GM19397 (cell line): Measurements from ENCODE around the gene MYO15A.

Experiments used
- ATAC-seq: cut with Tn5 transposase; IDR thresholded peaks from one replicate; pipeline ENCODE4 v1.9.1; 2021; ENCODE audit warnings: mild to moderate bottlenecking, moderate library complexity; ENCODE audit not compliant: unreplicated experiment

The MYO15A gene

DNA sequence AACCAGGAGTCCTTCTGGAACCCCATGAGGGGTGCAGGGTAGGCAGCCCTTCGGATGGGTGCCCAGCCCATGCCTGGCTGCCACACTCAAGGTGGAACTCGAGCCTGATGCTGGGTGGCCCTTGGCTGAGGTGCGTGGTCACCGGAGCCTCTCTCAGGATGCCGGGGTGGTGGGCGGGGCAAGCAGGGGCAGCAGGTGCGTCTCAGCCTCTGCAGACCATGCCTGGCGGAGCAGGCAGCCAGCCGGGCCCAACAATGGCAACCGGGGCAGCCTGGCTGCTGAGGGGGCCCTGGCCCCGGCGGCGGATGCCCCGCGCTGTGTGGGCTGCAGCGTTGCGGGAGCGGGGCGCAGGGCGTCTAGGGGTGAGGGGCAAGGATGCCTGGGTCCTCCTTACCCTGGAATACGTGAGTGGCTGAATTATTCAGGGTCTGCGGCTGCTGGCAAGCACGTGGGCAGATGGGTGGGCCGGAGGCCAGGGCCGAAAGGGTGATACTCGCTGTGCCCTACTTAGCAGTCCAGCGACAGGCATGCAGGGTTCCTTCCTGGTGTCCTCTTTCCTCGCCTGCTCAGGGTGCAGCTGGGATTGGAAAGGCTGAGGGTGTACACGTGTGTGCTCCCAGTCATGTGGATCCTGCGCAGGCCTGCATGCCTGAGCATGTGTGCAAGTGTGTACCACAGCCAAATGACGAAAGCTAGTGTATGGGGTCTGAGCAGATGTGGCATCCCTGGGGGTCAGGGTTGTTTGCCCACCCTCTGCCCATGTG lies 14.6 kb downstream of the MYO15A start:
- ATAC-seq, result no peak

- ATAC-seq, result no peak
These were observed 16.0 kb downstream of the MYO15A start for GRCh38 chr17:18124345-18125126.

DNA sequence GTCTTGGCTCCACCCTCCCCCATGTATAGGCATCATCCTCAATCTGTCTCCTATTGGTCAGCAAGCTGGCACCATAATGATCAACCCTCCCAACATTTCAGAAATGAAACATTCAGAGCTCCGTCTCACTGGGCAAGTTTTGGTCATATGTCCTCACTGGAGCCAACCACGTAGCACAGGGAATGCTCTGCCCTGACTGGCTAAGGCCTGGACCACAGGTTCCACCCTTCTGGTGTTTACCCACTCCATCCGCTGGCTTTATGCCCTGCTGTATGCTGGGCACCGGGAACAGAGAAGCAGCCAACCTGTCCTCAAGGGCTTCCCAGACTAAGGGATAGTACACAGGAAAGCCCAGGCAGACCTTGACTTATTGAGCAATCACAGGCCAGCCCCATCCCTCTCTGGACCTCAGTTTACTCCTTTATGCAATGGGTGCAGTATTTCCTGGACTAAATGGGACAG lies 20.5 kb downstream of the MYO15A start:
- no peak for ATAC-seq

DNA sequence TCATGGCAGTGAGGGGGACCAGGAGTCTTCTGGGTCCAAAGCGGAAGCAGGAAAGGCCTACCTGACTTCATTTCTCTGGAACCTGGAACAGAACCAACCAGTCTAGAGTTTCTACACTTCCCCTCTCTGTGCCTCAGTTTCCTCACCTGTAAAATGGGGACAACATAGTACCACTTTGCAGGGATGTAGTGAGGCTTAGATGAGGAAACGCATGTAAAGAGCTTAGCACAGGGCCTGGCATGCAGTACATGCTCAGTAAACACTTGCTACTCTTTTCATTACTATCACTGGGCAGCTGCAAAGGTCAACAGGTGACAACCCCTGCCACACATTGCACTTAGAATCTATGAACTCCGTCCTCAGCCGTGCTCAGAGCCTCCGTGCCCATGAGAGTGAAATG lies 24.2 kb downstream of the MYO15A start:
- no peak for ATAC-seq

DNA sequence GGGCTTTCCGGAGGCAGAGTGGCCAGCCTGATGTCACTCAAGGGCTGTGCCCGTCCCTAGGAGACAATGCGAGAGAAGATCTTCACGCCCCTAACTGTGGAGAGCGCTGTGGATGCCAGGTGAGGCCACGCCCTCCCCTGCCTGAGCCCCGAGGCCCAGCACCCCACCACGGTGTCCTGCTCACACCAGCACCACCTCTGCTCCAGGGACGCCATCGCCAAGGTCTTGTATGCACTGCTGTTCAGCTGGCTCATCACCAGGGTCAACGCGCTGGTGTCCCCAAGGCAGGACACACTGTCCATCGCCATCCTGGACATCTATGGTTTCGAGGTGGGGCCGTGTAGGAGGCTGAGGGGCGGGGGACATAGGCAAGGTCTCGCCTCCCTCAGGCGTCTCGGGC lies 27.8 kb downstream of the MYO15A start:
- ATAC-seq, result no peak

DNA sequence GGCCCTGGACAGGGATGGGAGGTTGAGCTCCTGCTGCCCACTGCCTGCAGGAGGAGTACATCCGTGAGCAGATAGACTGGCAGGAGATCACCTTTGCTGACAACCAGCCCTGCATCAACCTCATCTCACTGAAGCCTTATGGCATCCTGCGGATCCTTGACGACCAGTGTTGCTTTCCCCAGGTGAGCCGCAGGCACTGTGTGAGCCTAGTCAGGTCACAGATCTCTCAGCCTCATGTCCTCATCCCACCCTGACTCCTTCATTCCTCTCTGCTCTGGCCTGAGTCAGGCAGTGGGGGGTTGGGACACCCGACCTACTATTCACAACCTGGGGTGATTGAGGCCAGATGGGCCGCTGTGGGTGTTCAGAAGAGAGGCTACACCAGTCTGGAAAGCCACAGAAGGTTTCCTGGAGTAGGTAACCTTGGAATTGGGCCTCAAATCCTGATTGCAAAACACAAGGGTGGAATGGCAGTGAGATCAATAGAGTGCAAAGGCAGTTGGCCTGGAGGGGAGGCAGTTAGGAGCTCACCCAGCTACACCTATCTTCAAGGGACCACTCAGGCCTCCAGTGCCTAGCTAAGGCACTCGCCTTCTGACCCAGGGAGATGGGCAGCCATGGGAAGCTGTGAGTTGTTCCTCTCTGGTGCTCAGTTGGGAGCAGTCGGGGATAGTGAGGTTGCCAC lies 29.7 kb downstream of the MYO15A start:
- ATAC-seq, result no peak

DNA sequence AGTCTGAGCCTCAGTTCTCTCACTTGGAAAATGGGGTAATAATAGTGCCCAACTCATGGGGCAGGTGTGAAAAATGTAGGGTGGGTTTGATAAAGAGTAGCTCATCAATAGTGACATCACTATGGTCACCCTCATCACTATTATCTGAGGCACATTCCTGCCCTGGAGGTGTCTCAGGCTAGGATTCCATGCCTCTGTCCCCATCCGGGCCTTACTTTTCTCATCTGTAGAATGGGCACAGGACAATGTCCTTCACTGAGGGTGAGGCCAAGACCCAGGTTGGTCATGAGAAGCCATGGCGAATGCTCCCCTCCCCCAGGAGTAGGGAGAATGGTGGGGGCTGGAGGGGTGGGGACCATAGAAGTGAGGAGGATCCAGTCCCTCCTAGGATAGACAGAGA lies 30.5 kb downstream of the MYO15A start:
- no peak for ATAC-seq

DNA sequence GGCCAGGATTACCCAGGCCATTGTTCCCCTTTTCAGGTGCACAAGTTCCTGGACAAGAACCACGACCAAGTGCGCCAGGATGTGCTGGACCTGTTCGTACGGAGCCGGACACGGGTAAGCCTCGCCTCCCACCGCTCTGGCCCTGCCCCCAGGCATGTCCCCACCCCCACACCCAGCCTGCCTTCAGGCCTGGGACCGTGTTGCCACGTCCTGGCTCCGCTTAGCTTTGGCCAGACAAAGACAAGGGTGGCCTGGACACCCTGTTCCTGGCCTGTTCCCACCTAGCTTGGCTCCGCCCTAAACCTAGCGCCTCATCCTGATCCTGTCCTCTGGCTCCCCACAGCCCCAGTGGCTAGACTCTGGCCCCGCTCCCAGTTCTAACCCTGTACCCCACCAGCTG lies 30.9 kb downstream of the MYO15A start:
- ATAC-seq, result no peak

- no peak for ATAC-seq
These were observed 31.4 kb downstream of the MYO15A start for GRCh38 chr17:18139949-18140348.

DNA sequence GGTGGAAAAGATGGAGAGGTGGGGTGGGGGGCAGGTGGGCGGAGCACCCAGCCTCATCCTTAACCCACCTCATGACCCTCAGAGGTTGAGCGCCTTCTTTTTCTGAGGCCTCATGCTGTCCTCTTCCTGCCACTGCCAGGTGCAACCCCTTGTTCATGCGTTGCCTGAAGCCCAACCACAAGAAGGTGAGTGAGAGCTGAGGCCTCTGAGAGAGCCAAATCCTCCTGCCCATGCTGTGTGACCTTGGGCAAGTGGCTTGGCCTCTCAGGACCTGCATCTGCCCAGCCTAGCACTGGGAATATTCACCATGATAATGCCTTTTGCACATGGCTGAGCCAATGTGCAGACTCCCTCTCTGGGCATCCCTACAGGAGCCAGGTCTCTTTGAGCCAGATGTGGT lies 32.1 kb downstream of the MYO15A start:
- ATAC-seq, result no peak

GRCh38 chr17:18141210-18141803 lies 32.8 kb downstream of the MYO15A start:
- no peak for ATAC-seq

- no peak for ATAC-seq
These were observed 33.9 kb downstream of the MYO15A start for GRCh38 chr17:18142417-18142816.

GRCh38 chr17:18143044-18143936 lies 34.7 kb downstream of the MYO15A start:
- no peak for ATAC-seq

GRCh38 chr17:18144261-18144660 lies 35.7 kb downstream of the MYO15A start:
- no peak for ATAC-seq

DNA sequence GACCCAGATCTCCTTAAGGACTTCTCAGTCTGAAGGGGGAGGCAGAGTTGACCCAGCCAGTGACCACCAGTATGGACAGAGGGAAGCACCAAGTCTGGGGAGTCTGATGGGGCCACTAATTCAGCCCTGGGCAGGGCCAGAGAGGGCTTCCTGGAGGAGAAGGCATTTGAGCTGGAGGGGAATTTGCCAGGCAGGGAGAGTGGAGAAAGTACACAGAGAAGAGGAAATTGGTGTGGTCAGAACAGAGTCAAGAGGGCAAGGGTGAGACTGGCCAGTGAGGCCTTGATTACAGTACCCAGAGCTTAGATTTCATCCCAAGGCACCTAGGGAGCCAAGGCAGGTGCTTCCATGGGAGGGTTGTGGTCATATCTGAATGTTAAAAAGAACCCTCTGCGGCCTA lies 36.3 kb downstream of the MYO15A start:
- ATAC-seq, result no peak

DNA sequence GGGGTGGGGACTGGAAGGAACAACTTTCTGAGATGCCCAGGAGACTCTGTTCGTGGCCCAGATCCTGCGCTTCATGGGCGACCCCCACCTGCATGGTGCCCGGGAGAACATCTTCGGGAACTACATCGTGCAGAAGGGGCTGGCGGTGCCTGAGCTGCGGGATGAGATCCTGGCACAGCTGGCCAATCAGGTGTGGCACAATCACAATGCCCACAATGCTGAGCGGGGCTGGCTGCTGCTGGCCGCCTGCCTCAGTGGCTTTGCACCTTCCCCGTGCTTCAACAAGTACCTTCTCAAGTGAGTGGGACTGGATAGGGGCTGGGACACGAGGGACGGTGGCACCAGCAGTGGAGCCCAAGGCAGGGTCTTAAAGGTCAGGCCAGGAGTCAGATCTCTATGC lies 37.3 kb downstream of the MYO15A start:
- no peak for ATAC-seq

DNA sequence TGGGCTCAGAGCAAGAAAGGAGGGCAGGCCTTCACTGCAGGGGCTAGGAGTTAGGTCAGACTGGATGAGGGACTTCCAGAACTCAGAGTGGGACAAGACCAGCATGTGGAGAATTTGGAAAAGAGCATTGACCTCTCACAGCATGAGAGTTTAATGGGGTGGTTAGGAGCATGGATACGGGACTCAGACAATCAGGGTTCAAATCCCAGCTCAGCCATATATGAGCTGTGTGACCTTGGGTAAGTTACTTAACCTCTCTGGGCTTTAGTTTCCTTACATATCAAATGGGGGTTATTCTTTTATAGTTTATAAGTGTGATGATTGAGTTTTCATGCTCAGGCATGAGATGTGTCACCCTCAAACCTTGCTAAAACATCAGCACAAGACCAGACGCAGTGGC lies 37.7 kb downstream of the MYO15A start:
- ATAC-seq, result no peak

- ATAC-seq, result no peak
These were observed 38.4 kb downstream of the MYO15A start for GRCh38 chr17:18146980-18147379.

GRCh38 chr17:18148586-18148985 lies 40.0 kb downstream of the MYO15A start:
- no peak for ATAC-seq

DNA sequence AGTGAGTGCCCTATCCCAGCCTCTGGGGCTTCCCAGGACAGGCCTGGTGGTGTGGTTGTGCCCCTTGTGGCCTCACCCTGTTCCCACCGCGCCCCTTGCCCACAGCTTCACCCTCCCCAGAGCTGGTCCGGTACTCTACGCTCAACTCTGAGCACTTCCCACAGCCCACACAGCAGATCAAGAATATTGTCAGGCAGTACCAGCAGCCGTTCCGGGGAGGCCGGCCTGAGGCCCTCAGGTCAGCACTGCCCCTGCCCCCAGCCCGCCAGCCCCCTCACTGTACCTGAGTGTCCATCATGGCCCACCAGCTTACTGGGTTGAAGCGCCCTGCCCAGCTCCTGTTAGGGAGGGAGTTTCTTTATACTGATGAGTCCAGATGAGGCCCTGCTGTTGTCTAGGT lies 42.7 kb downstream of the MYO15A start:
- no peak for ATAC-seq
